PFSK-1 (cell line): ENCODE measurements around the gene TBC1D16.

Experiments used
- TAF1 ChIP-seq: IDR thresholded peaks from 2 replicates; pipeline ENCODE4 v1.6.1; 2012; ENCODE audit warnings: low read length, control low read depth, borderline replicate concordance; ENCODE audit not compliant: insufficient read depth
- TF ChIP-seq, protein P1 (sequence below), 2 experiments: IDR thresholded peaks; 2 replicates each; pipeline versions ENCODE4 v1.6.1 to v1.8.0; 2011 to 2012; ENCODE audit warnings: low read depth in 2 of 2, low read length in 2 of 2, control low read depth in 1 of 2, inconsistent platforms in 1 of 2, mild to moderate bottlenecking in 1 of 2, moderate library complexity in 1 of 2; ENCODE audit not compliant: insufficient read depth in 1 of 2

DNA sequence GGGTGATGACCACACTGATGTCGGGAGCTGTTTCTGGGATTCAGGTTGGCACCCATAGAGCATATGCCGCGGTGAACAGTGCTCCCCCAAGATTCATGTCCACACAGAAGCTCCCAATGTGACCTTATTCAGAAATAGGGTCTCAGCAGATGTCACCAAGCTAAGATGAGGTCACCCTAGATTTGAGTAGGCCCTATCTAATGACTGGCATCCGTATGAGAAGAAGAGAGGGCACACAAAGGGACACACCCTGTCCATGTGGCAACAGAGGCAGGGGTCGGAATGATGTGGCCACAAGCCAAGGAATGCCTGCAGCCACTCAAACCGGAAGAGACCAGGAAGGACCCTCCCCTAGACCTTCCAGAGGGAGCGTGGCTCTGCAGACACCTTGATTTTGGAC, 35.5 kb downstream of the TBC1D16 start:
- TF ChIP-seq, protein P1, sequence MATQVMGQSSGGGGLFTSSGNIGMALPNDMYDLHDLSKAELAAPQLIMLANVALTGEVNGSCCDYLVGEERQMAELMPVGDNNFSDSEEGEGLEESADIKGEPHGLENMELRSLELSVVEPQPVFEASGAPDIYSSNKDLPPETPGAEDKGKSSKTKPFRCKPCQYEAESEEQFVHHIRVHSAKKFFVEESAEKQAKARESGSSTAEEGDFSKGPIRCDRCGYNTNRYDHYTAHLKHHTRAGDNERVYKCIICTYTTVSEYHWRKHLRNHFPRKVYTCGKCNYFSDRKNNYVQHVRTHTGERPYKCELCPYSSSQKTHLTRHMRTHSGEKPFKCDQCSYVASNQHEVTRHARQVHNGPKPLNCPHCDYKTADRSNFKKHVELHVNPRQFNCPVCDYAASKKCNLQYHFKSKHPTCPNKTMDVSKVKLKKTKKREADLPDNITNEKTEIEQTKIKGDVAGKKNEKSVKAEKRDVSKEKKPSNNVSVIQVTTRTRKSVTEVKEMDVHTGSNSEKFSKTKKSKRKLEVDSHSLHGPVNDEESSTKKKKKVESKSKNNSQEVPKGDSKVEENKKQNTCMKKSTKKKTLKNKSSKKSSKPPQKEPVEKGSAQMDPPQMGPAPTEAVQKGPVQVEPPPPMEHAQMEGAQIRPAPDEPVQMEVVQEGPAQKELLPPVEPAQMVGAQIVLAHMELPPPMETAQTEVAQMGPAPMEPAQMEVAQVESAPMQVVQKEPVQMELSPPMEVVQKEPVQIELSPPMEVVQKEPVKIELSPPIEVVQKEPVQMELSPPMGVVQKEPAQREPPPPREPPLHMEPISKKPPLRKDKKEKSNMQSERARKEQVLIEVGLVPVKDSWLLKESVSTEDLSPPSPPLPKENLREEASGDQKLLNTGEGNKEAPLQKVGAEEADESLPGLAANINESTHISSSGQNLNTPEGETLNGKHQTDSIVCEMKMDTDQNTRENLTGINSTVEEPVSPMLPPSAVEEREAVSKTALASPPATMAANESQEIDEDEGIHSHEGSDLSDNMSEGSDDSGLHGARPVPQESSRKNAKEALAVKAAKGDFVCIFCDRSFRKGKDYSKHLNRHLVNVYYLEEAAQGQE (IDR thresholded peaks at IDR 0.05; ENCODE audit: insufficient read depth in 1 of 2, low read depth in 2 of 2, low read length in 2 of 2): no peak
- TF ChIP-seq TAF1: no peak
